SH-SY5Y (cell line): Measurements from ENCODE around the gene KRT2.

Experiments used
- GATA2 ChIP-seq: IDR thresholded peaks from 2 replicates; pipeline ENCODE4 v1.6.1; 2011; ENCODE audit warnings: mild to moderate bottlenecking, low read depth, low read length
- GATA3 ChIP-seq: IDR thresholded peaks from 2 replicates; pipeline ENCODE4 v1.6.1; 2011; ENCODE audit warnings: low read depth, mild to moderate bottlenecking, low read length, moderate library complexity

- TF ChIP-seq GATA3 (no peak), GATA2 (no peak)
These were observed 15.3 kb downstream of the KRT2 start for GRCh38 chr12:52636592-52637258.
